Spleen (tissue), 7 donors: ENCODE measurements around the gene LRP10.

Experiments used
- CTCF ChIP-seq, 11 experiments: fragments of 200-600 bp in 7 of 11; fragments of 450-650 bp in 4 of 11; sonication (generic) in 4 of 11; IDR thresholded peaks in 8 of 11; conservative IDR thresholded peaks in 3 of 11; 1 replicate in 7 of 11; 2 replicates in 4 of 11; pipeline versions ENCODE4 v1.4.0 to v1.8.0; 2016 to 2021; ENCODE audit warnings: antibody characterized with exemption in 11 of 11, inconsistent platforms in 4 of 11, mild to moderate bottlenecking in 1 of 11
- POLR2A ChIP-seq, 3 donors: fragments of 450-650 bp; IDR thresholded peaks; one replicate each; pipeline ENCODE4 v1.5.1; 2017; ENCODE audit warnings: antibody characterized with exemption in 3 of 3, mild to moderate bottlenecking in 1 of 3
- POLR2AphosphoS5 ChIP-seq, 3 donors: sonication (generic); formaldehyde crosslinking; IDR thresholded peaks; one replicate each; pipeline ENCODE4 v1.5.1; 2017; ENCODE audit warnings: antibody characterized with exemption in 3 of 3
- donor health status: DM: no; HTN: no; CAD: no; lungs with moderate emphysema.
- donor health status: DM: no; HTN: no; CAD: no.
- donor health status: DM: no; HTN: no; CAD: no.

- peak in 1 of 3 donors; percentile 31 for TF ChIP-seq POLR2AphosphoS5 (IDR thresholded peaks at IDR 0.05)
- no peak for TF ChIP-seq CTCF (IDR thresholded peaks at IDR 0.05 in 8 of 11, conservative IDR thresholded peaks at IDR 0.05 in 3 of 11)
- no peak for TF ChIP-seq POLR2A (IDR thresholded peaks at IDR 0.05)
These were observed 10.5 kb downstream of the LRP10 start for GRCh38 chr14:22882064-22882463.
